OCI-M1 (cell line): Measurements from ENCODE around the gene POGZ.

Experiments used
- DNase-seq: peaks from one replicate; lab custom pipeline; 2025; lab: John Stamatoyannopoulos, UW

Gene POGZ

GRCh38 chr1:151459331-151460046 lies at the start of gene POGZ:
Gene POGZ (minus strand): TSS chr1:151459494. CDS start chr1:151442204, 17,290 bp downstream.
- DNase-seq, result peak; percentile 98

GRCh38 chr1:151508833-151509232 lies 49.5 kb upstream of the POGZ start:
- DNase-seq, result no peak

GRCh38 chr1:151504759-151505158 lies 45.5 kb upstream of the POGZ start:
- DNase-seq, result no peak

- no peak for DNase-seq
These were observed 45.0 kb upstream of the POGZ start for GRCh38 chr1:151504252-151504651.

GRCh38 chr1:151502859-151503780 lies 43.8 kb upstream of the POGZ start:
- no peak for DNase-seq

- peak; percentile 63 for DNase-seq
These were observed 42.9 kb upstream of the POGZ start for GRCh38 chr1:151502035-151502700.

- peak; percentile 27 for DNase-seq
These were observed 42.2 kb upstream of the POGZ start for GRCh38 chr1:151501474-151501873.

GRCh38 chr1:151499930-151500329 lies 40.6 kb upstream of the POGZ start:
- DNase-seq, result no peak

GRCh38 chr1:151499365-151499764 lies 40.1 kb upstream of the POGZ start:
- DNase-seq, result no peak

GRCh38 chr1:151495316-151495715 lies 36.0 kb upstream of the POGZ start:
- no peak for DNase-seq

- DNase-seq, result peak; percentile 65
These were observed 35.5 kb upstream of the POGZ start for GRCh38 chr1:151494741-151495281.

- no peak for DNase-seq
These were observed 33.7 kb upstream of the POGZ start for GRCh38 chr1:151493042-151493441.

- DNase-seq, result peak; percentile 51
These were observed 32.8 kb upstream of the POGZ start for GRCh38 chr1:151492120-151492519.

- DNase-seq, result no peak
These were observed 32.3 kb upstream of the POGZ start for GRCh38 chr1:151491641-151492040.

- DNase-seq, result no peak
These were observed 27.3 kb upstream of the POGZ start for GRCh38 chr1:151486557-151486956.

GRCh38 chr1:151485685-151486255 lies 26.5 kb upstream of the POGZ start:
- DNase-seq, result no peak

- DNase-seq, result no peak
These were observed 22.7 kb upstream of the POGZ start for GRCh38 chr1:151482017-151482416.

GRCh38 chr1:151479462-151479861 lies 20.2 kb upstream of the POGZ start:
- no peak for DNase-seq

GRCh38 chr1:151478923-151479322 lies 19.6 kb upstream of the POGZ start:
- DNase-seq, result no peak

- DNase-seq, result no peak
These were observed 19.0 kb upstream of the POGZ start for GRCh38 chr1:151478140-151478812.

GRCh38 chr1:151477066-151477465 lies 17.8 kb upstream of the POGZ start:
- no peak for DNase-seq
